K562 (cell line): Measurements from ENCODE around the gene SYNE1. TPM values are rescaled to one million over a fixed set of nuclear protein-coding genes. Genes with fewer than 3 reads are reported as not detected.

Source experiments
- ATAC-seq: fragments of 200-7000 bp; cut with Tn5 transposase; 3 replicates; pipeline ENCODE4 v1.9.1; 2020; ENCODE audit warnings: moderate library complexity
- BruUV-seq: library from RNA; stranded (reverse); fragments of 400-500 nt; replicated peaks from 2 replicates; lab custom pipeline; 2021; lab: Mats Ljungman, UMichigan
- CTCF ChIA-PET: fragments of 300-600 bp; formaldehyde crosslinking; extraction: SDS; loops from one replicate; lab custom pipeline; 2021; ENCODE audit warnings: low intra/inter-chr PET ratio; lab: Yijun Ruan, JAX
- POLR2A ChIA-PET: fragments of 300-600, 350-650 bp; sonication (Branson Sonifier 250); formaldehyde crosslinking; extraction: SDS; loops from one replicate; lab custom pipeline; 2021; ENCODE audit warnings: antibody characterized with exemption, inconsistent platforms; lab: Yijun Ruan, JAX
- DNase-seq, 4 experiments: peaks; one replicate each; pipeline versions ENCODE4 v3.0.0 to v3.0.0-alpha.2; 2011 to 2018; ENCODE audit warnings: low spot score in 3 of 4, mixed read lengths in 3 of 4; ENCODE audit errors: extremely low read depth in 1 of 4
- FAIRE-seq: peaks from 2 replicates; lab custom pipeline; 2011; peaks lifted over from hg19 to GRCh38; lab: Jason Lieb, UNC
- H2AFZ ChIP-seq: 2 replicates; pipeline ENCODE4 v1.6.0; 2011; ENCODE audit warnings: low read depth, low read length, control low read depth, inconsistent platforms
- H3K27ac ChIP-seq: fragments of 200-600 bp; 3 replicates; pipeline ENCODE4 v1.8.0; 2011; ENCODE audit warnings: low read depth, mild to moderate bottlenecking, control low read depth, inconsistent platforms, low read length, moderate library complexity, mixed read lengths; ENCODE audit errors: extremely low read depth
- H3K27me3 ChIP-seq, 2 experiments: fragments of 300-600 bp in 1 of 2; 2 replicates in 1 of 2; 3 replicates in 1 of 2; pipeline versions ENCODE4 v1.6.0 to v1.8.0; 2011; ENCODE audit warnings: inconsistent platforms in 2 of 2, low read length in 2 of 2, mild to moderate bottlenecking in 1 of 2, mixed read lengths in 1 of 2, moderate library complexity in 1 of 2; ENCODE audit not compliant: control insufficient read depth in 2 of 2, insufficient read depth in 2 of 2
- H3K36me3 ChIP-seq: fragments of 300-600 bp; 3 replicates; pipeline ENCODE4 v1.8.0; 2011; ENCODE audit warnings: mild to moderate bottlenecking, low read length, inconsistent platforms; ENCODE audit not compliant: control insufficient read depth, insufficient read depth
- H3K4me1 ChIP-seq, 2 experiments: fragments of 200-600 bp in 1 of 2; replicated peaks in 1 of 2; 2 replicates in 1 of 2; 3 replicates in 1 of 2; pipeline versions ENCODE4 v1.5.1 to v1.8.0; 2011; ENCODE audit warnings: inconsistent platforms in 2 of 2, low read length in 2 of 2, mild to moderate bottlenecking in 1 of 2, mixed read lengths in 1 of 2, moderate library complexity in 1 of 2; ENCODE audit not compliant: control insufficient read depth in 2 of 2, insufficient read depth in 2 of 2
- H3K4me2 ChIP-seq: 2 replicates; pipeline ENCODE4 v1.6.1; 2011; ENCODE audit warnings: low read length, control low read depth, inconsistent platforms, mixed read lengths; ENCODE audit not compliant: insufficient read depth
- H3K4me3 ChIP-seq: fragments of 200-600 bp; sonication (generic), shearing (Covaris generic); 2 replicates; pipeline ENCODE4 v1.5.1; 2016; ENCODE audit warnings: control low read depth, inconsistent platforms
- H3K79me2 ChIP-seq: fragments of 200-600 bp; 3 replicates; pipeline ENCODE4 v1.8.0; 2011; ENCODE audit warnings: low read length, inconsistent platforms; ENCODE audit not compliant: control insufficient read depth, insufficient read depth
- H3K9ac ChIP-seq, 2 experiments: 2 replicates each; pipeline versions ENCODE4 v1.6.0 to v1.6.1; 2011; ENCODE audit warnings: low read depth in 2 of 2, low read length in 2 of 2, control low read depth in 1 of 2, inconsistent platforms in 1 of 2, mild to moderate bottlenecking in 1 of 2, mixed read lengths in 1 of 2; ENCODE audit not compliant: insufficient read depth in 1 of 2
- H3K9me1 ChIP-seq: one replicate; pipeline ENCODE4 v1.6.0; 2011; ENCODE audit warnings: inconsistent platforms, mild to moderate bottlenecking, low read length, moderate library complexity; ENCODE audit not compliant: control insufficient read depth, insufficient read depth
- H3K9me3 ChIP-seq: replicated peaks from 2 replicates; pipeline ENCODE4 v1.5.1; 2011; ENCODE audit warnings: low read depth, low read length, inconsistent platforms; ENCODE audit not compliant: control insufficient read depth, insufficient read depth
- H4K20me1 ChIP-seq: replicated peaks from 2 replicates; pipeline ENCODE4 v1.6.1; 2011; ENCODE audit warnings: low read length, inconsistent platforms, mixed read lengths; ENCODE audit not compliant: control insufficient read depth, insufficient read depth
- CBX2 ChIP-seq: fragments of 200-600 bp; sonication (generic); IDR thresholded peaks from one replicate; pipeline ENCODE4 v1.6.1; 2012; ENCODE audit warnings: mild to moderate bottlenecking, low read length, inconsistent platforms; ENCODE audit not compliant: insufficient read depth, poor library complexity, severe bottlenecking
- DDX20 ChIP-seq: fragments of 450-650 bp; IDR thresholded peaks from 2 replicates; pipeline ENCODE4 v1.6.1; 2016; ENCODE audit warnings: missing genetic modification characterization, low read depth, mild to moderate bottlenecking, missing compliant biosample characterization, moderate library complexity
- HMGN3 ChIP-seq: IDR thresholded peaks from 2 replicates; pipeline ENCODE4 v1.6.1; 2011; ENCODE audit warnings: borderline replicate concordance, low read depth, mild to moderate bottlenecking, mixed read lengths, low read length; ENCODE audit not compliant: insufficient read length; ENCODE audit errors: extremely low read depth
- L3MBTL2 ChIP-seq: fragments of 450-650 bp; IDR thresholded peaks from 2 replicates; pipeline ENCODE4 v1.6.1; 2016; ENCODE audit warnings: mild to moderate bottlenecking, moderate library complexity
- NFE2 ChIP-seq: IDR thresholded peaks from 2 replicates; pipeline ENCODE4 v1.6.1; 2014; ENCODE audit warnings: antibody characterized with exemption, low read depth
- SMAD3 ChIP-seq: fragments of 450-650 bp; formaldehyde crosslinking; conservative IDR thresholded peaks from 2 replicates; pipeline ENCODE4 v1.4.0; 2020; ENCODE audit warnings: mild to moderate bottlenecking
- SRSF3 ChIP-seq: fragments of 200-400 bp; formaldehyde crosslinking; IDR thresholded peaks from 2 replicates; pipeline ENCODE4 v1.6.1; 2016; ENCODE audit warnings: mild to moderate bottlenecking, low read length, moderate library complexity; ENCODE audit not compliant: insufficient read depth
- TAF9B ChIP-seq: fragments of 450-650 bp; IDR thresholded peaks from 2 replicates; pipeline ENCODE4 v1.6.1; 2018; ENCODE audit warnings: mild to moderate bottlenecking; ENCODE audit not compliant: partially characterized antibody
- XRCC5 ChIP-seq: fragments of 200-400 bp; formaldehyde crosslinking; IDR thresholded peaks from 2 replicates; pipeline ENCODE4 v1.6.1; 2017; ENCODE audit warnings: low read depth, mild to moderate bottlenecking, low read length
- ZNF24 ChIP-seq: fragments of 450-650 bp; IDR thresholded peaks from 2 replicates; pipeline ENCODE4 v1.6.1; 2016
- WGBS: fragments of 100-300 bp; shearing (Covaris generic); methylation state at CpG from one replicate; pipeline ENCODE4 v1.1.6; 2016; ENCODE audit warnings: low coverage, mixed read lengths; ENCODE audit not compliant: insufficient coverage; ENCODE audit errors: missing lambda C conversion rate; 5-methylcytosine and 5-hydroxymethylcytosine counted together
- in situ Hi-C: fragments of 300-500 bp; cut with MboI; formaldehyde crosslinking; loops from 4 replicates; pipeline ENCODE4 v1.15.0; 2018; ENCODE audit warnings: inconsistent platforms, mixed read lengths
- intact Hi-C: fragments of 100-400 bp; cut with micrococcal nuclease; formaldehyde crosslinking; loops from 2 replicates; pipeline ENCODE4 v1.14.2; 2022
- polyA plus RNA-seq, 8 experiments: library from polyadenylated mRNA; depleted of rRNA in 4 of 8; stranded (reverse) in 5 of 8; unstranded in 3 of 8; fragments of >200 nt; fragmentation: Nextera tagmentation in 2 of 8; fragmentation: Illumina TruSeq in 1 of 8; extraction: Ambion mirVana in 2 of 8; extraction: Trizol in 1 of 8; gene quantifications; 2 replicates each; pipeline versions ENCODE4 v1.2.1 to v1.2.3, GENCODE V29; 2011 to 2014; ENCODE audit warnings: inconsistent platforms in 1 of 8, missing spikeins in 1 of 8
- total RNA-seq, 7 experiments: library from RNA; depleted of rRNA in 6 of 7; stranded (reverse); fragments of >200 nt in 6 of 7; fragmentation: Illumina TruSeq in 2 of 7; extraction: Trizol in 2 of 7; gene quantifications; 2 replicates each; pipeline versions ENCODE4 v1.2.1 to v1.2.3, GENCODE V29; 2011 to 2021; ENCODE audit warnings: low replicate concordance in 1 of 7
- TF ChIP-seq, protein P1 (sequence below): sonication (generic); formaldehyde crosslinking; IDR thresholded peaks from 2 replicates; pipeline ENCODE4 v1.8.0; 2022; ENCODE audit warnings: mild to moderate bottlenecking, missing genetic modification reagents
- TF ChIP-seq, protein P2 (sequence below): fragments of 450-650 bp; conservative IDR thresholded peaks from 2 replicates; pipeline ENCODE4 v1.6.1; 2016; ENCODE audit warnings: missing genetic modification characterization, low read depth, mild to moderate bottlenecking, control low read depth, missing compliant biosample characterization

SYNE1 gene
- total and polyA plus RNA-seq, 9 of the 15 experiments (the other 6 are each of a cell fraction or from before 2014, with no cell fraction given) = under 0.01 to 0.42 (median 0.08) TPM; not detected in 1

GRCh38 chr6:152398993-152399392, 238.2 kb downstream of the SYNE1 start:
- intact Hi-C loops = no loop called here
- FAIRE-seq = no peak
- H3K9ac ChIP-seq = no peak overlapping the region

DNA sequence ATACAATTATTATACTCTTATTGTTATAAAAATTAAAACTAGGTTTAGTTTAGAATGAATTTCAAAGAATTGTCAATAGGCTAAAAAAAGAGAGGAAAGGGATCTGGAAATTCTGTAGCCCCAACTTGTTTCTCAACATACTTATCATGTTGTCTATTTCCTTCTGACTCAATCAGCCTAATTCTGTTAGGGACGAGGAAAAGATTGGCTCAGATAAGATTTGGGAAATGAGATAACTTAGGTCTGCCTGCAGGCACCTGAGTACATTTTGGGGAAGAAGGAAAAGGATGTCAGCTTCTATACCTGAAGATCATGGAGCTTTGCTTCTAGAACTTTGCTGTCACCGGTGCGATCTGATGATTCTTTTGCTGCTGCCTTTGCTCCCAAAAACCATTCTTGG, 238.8 kb downstream of the SYNE1 start:
- 0% methylated on average over 3 of the region's 3 CpGs for WGBS
- no peak for FAIRE-seq
- in situ Hi-C loops = no loop called here
- TF ChIP-seq TAF9B (no peak), L3MBTL2 (no peak), CBX2 (no peak)
- TF ChIP-seq, protein P1, sequence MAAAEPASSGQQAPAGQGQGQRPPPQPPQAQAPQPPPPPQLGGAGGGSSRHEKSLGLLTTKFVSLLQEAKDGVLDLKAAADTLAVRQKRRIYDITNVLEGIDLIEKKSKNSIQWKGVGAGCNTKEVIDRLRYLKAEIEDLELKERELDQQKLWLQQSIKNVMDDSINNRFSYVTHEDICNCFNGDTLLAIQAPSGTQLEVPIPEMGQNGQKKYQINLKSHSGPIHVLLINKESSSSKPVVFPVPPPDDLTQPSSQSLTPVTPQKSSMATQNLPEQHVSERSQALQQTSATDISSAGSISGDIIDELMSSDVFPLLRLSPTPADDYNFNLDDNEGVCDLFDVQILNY (CRISPR knock-in tag) = no peak

More at GRCh38 chr6:152398993-152399392, 238.2 kb downstream of the SYNE1 start:
- TF ChIP-seq XRCC5 = no peak
- no peak for TF ChIP-seq NFE2
- no peak for TF ChIP-seq SMAD3 (CRISPR knock-in tag)
- no peak for TF ChIP-seq HMGN3
- TF ChIP-seq, protein P2, sequence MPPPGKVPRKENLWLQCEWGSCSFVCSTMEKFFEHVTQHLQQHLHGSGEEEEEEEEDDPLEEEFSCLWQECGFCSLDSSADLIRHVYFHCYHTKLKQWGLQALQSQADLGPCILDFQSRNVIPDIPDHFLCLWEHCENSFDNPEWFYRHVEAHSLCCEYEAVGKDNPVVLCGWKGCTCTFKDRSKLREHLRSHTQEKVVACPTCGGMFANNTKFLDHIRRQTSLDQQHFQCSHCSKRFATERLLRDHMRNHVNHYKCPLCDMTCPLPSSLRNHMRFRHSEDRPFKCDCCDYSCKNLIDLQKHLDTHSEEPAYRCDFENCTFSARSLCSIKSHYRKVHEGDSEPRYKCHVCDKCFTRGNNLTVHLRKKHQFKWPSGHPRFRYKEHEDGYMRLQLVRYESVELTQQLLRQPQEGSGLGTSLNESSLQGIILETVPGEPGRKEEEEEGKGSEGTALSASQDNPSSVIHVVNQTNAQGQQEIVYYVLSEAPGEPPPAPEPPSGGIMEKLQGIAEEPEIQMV (tag) = no peak
- TF ChIP-seq SRSF3 = no peak
- no peak for TF ChIP-seq ZNF24
- no peak for TF ChIP-seq DDX20 (tag)
- H3K9me1 ChIP-seq = no peaks in the 10 kb centered on the region
- H3K36me3 ChIP-seq = no peaks in the 10 kb centered on the region
- CTCF ChIA-PET = no interaction called here
- no peaks in the 10 kb centered on the region for H3K79me2 ChIP-seq
- no peaks in the 10 kb centered on the region; the same call in none of the 2 replicates for H3K9me3 ChIP-seq
- H3K4me3 ChIP-seq = no peak overlapping the region
- no peaks in the 10 kb centered on the region for H4K20me1 ChIP-seq
- in situ Hi-C loops = no loop called here
- no peak for ATAC-seq
- no peaks in the 10 kb centered on the region for H3K4me1 ChIP-seq
- no peak for DNase-seq
- no peak overlapping the region for H3K4me2 ChIP-seq
- no peak overlapping the region for H2AFZ ChIP-seq
- POLR2A ChIA-PET = no interaction called here
- H3K27ac ChIP-seq = no peak overlapping the region
- no peaks in the 10 kb centered on the region for H3K27me3 ChIP-seq
- BruUV-seq = no TSS peak

More for the DNA sequence above, 238.8 kb downstream of the SYNE1 start:
- CTCF ChIA-PET = no interaction called here
- POLR2A ChIA-PET = no interaction called here
- no peaks in the 10 kb centered on the region; the same call in none of the 2 replicates for H3K9me3 ChIP-seq
- no peak overlapping the region for H3K9ac ChIP-seq
- no peaks in the 10 kb centered on the region for H4K20me1 ChIP-seq
- intact Hi-C loops = no loop called here
- H2AFZ ChIP-seq = no peak overlapping the region
- H3K27me3 ChIP-seq = no peaks in the 10 kb centered on the region
- H3K9me1 ChIP-seq = no peaks in the 10 kb centered on the region
- H3K27ac ChIP-seq = no peak overlapping the region
- no peak for DNase-seq
- no peak overlapping the region for H3K4me3 ChIP-seq
- H3K4me2 ChIP-seq = no peak overlapping the region
- BruUV-seq = no TSS peak
- H3K79me2 ChIP-seq = no peaks in the 10 kb centered on the region
- ATAC-seq = no peak
- H3K4me1 ChIP-seq = no peaks in the 10 kb centered on the region
- H3K36me3 ChIP-seq = no peaks in the 10 kb centered on the region
